Measurements from ENCODE around the gene TBX10.

TBX10 gene

GRCh38 chr11:67674442-67674871 lies 34.9 kb upstream of the TBX10 start, which contains the start of gene ALDH3B2:
Gene ALDH3B2, minus strand, starts transcription at chr11:67674623. Its CDS starts 7,688 bp downstream, at chr11:67666935.
- peak within 1 kb of the TSS; percentile 97 for H3K27ac ChIP-seq
- TF ChIP-seq CTCF (conservative IDR thresholded peaks at IDR 0.05): no peak; the same call in 1 of the 2 replicates

- peak overlapping the region; percentile 97 for H3K27ac ChIP-seq
- TF ChIP-seq CTCF (conservative IDR thresholded peaks at IDR 0.05): no peak
Observed at GRCh38 chr11:67673902-67674301, 34.3 kb upstream of the TBX10 start.

GRCh38 chr11:67673358-67673757 lies 33.8 kb upstream of the TBX10 start:
- no peak for TF ChIP-seq CTCF (conservative IDR thresholded peaks at IDR 0.05)
- H3K27ac ChIP-seq: peak overlapping the region; percentile 97

GRCh38 chr11:67671211-67671520 lies 31.6 kb upstream of the TBX10 start:
- no peak for TF ChIP-seq CTCF (conservative IDR thresholded peaks at IDR 0.05)
- peak overlapping the region; percentile 14; the same call in 1 of the 2 replicates for H3K27ac ChIP-seq

GRCh38 chr11:67670316-67671210 lies 31.0 kb upstream of the TBX10 start:
- H3K27ac ChIP-seq: peak overlapping the region; percentile 14; the same call in 1 of the 2 replicates
- TF ChIP-seq CTCF (conservative IDR thresholded peaks at IDR 0.05): no peak

DNA sequence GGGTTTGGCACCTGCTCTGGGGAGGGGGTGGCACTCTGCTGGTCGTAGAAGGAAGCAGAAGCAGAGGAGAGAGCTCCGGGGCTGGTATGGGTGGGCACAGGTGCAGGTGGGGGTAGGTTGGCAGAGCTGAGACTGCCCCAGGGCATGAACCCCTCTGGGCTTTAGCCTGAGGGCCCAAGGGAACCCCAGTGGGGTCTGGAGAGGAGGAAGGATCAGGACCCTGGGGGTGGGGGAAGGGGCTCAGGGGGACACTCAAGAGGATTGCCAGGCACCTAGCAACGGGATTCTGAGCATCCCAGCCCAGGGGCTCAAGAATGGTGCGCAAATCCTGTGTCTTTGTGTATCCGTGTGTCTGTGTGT lies 28.6 kb upstream of the TBX10 start:
- TF ChIP-seq CTCF (conservative IDR thresholded peaks at IDR 0.05): no peak
- peak overlapping the region; percentile 63; the same call in 1 of the 2 replicates for H3K27ac ChIP-seq

DNA sequence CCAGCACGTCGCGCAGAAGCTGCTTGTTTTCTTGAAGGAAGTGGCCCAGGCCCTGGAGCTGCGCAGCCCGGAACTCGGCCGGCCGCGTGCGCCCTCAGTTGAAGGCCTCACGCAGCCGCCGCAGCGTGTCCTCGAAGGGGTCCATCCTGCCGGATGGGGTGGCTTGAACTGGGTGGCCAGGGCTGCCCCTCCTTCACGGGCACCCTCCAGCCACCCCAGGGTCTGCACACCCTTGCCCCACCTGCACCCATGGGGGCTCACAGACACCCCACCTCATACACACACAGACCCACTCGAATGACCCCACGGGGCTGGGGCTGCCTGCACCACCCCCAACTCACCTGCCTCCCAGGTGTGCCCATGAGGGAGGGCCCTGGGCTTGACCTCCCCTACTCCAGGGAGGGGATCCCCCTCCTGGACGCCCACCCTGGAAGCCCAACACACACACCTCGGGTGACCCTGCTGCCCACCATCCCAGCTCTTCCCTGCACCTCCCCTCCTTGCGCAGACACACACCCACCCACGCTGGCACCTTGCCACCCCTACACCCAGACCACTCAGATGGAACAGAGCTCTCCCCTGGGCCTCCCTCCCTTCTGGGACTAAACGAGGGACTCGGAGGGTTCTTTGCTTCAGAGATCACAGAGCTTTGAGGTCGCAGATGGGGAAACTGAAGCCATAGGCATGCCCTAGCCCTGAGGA lies 28.1 kb upstream of the TBX10 start:
- no peak for TF ChIP-seq CTCF (conservative IDR thresholded peaks at IDR 0.05)
- H3K27ac ChIP-seq: peak overlapping the region; percentile 63; the same call in 1 of the 2 replicates
